CD4-positive, alpha-beta T cell (primary cell): ENCODE results near the gene GABARAP. TPM values are rescaled to one million over a fixed set of nuclear protein-coding genes. Genes with fewer than 3 reads are reported as not detected.
"Not testable (repeated sequence)": the region's sequence is repeated elsewhere in the genome, so short reads cannot be mapped to it uniquely, and the experiment has no call there.

Source experiments
- ATAC-seq: fragments of 200-7000 bp; cut with Tn5 transposase; one replicate; pipeline ENCODE4 v1.10.0; 2022; ENCODE audit warnings: mild to moderate bottlenecking; ENCODE audit not compliant: poor library complexity
- CTCF ChIA-PET: fragments of 350-600 bp; sonication (Branson Sonifier 250); formaldehyde crosslinking; loops from one replicate; lab custom pipeline; 2021; ENCODE audit warnings: antibody characterized with exemption, inconsistent platforms; lab: Charles Lee
- POLR2A ChIA-PET: fragments of 350-600 bp; sonication (Branson Sonifier 250); formaldehyde crosslinking; loops from one replicate; lab custom pipeline; 2021; ENCODE audit warnings: antibody characterized with exemption, inconsistent platforms; lab: Charles Lee
- DNase-seq, 14 experiments: peaks; one replicate each; pipeline ENCODE4 v3.0.0-alpha.2; 2013 to 2020; ENCODE audit warnings: mixed read lengths in 2 of 14
- H3K27ac ChIP-seq, 2 donors: one replicate each; pipeline versions ENCODE4 v1.5.1 to v1.7.0; 2013; ENCODE audit warnings: low read length in 2 of 2, low read depth in 1 of 2, mild to moderate bottlenecking in 1 of 2
- H3K27me3 ChIP-seq, 2 experiments: 1 replicate in 1 of 2; 2 replicates in 1 of 2; pipeline versions ENCODE4 v1.6.1 to v1.7.0; 2013; ENCODE audit warnings: low read length in 2 of 2, control low read depth in 1 of 2, mild to moderate bottlenecking in 1 of 2, moderate library complexity in 1 of 2; ENCODE audit not compliant: insufficient read depth in 2 of 2, control insufficient read depth in 1 of 2
- H3K36me3 ChIP-seq: one replicate; pipeline ENCODE4 v1.6.1; 2013; ENCODE audit warnings: low read length, control low read depth; ENCODE audit not compliant: insufficient read depth
- H3K4me1 ChIP-seq: one replicate; pipeline ENCODE4 v1.6.1; 2013; ENCODE audit warnings: low read length, control low read depth; ENCODE audit not compliant: insufficient read depth
- H3K4me3 ChIP-seq: one replicate; pipeline ENCODE4 v1.5.1; 2013; ENCODE audit warnings: mild to moderate bottlenecking, low read length, moderate library complexity
- H3K9me3 ChIP-seq, 2 experiments: 1 replicate in 1 of 2; 2 replicates in 1 of 2; pipeline versions ENCODE4 v1.6.1 to v1.7.0; 2013; ENCODE audit warnings: low read length in 2 of 2, mild to moderate bottlenecking in 2 of 2, control low read depth in 1 of 2, moderate library complexity in 1 of 2; ENCODE audit not compliant: control insufficient read depth in 1 of 2, insufficient read depth in 1 of 2
- H3K27ac Mint-ChIP-seq: one replicate; pipeline ENCODE4 v1.8.0; 2020; ENCODE audit warnings: mixed read lengths
- H3K27me3 Mint-ChIP-seq: one replicate; pipeline ENCODE4 v1.8.0; 2021; ENCODE audit warnings: mixed read lengths
- H3K36me3 Mint-ChIP-seq: one replicate; pipeline ENCODE4 v1.8.0; 2021; ENCODE audit warnings: low read depth, mixed read lengths
- H3K4me1 Mint-ChIP-seq: one replicate; pipeline ENCODE4 v1.8.0; 2021; ENCODE audit warnings: low read depth, mixed read lengths
- H3K4me3 Mint-ChIP-seq: one replicate; pipeline ENCODE4 v1.8.0; 2020; ENCODE audit warnings: mild to moderate bottlenecking, mixed read lengths
- H3K9me3 Mint-ChIP-seq: one replicate; pipeline ENCODE4 v1.8.0; 2020; ENCODE audit warnings: mixed read lengths
- CTCF ChIP-seq: fragments of 200-600 bp; IDR thresholded peaks from one replicate; pipeline ENCODE4 v1.8.0; 2022; ENCODE audit warnings: antibody characterized with exemption, mild to moderate bottlenecking
- intact Hi-C, 2 experiments: fragments of 100-400 bp; cut with DNase I in 1 of 2; cut with micrococcal nuclease in 1 of 2; formaldehyde crosslinking; loops; one replicate each; pipeline versions ENCODE4 v1.15.1 to v1.9.0; 2023 to 2025; cut with DNase I, micrococcal nuclease
- total RNA-seq, 174 experiments: library from RNA in 2 of 174; stranded (reverse) in 2 of 174; gene quantifications; one replicate each; pipeline ENCODE4 v1.2.3 and lab custom pipeline; 2021 to 2026

Gene GABARAP
- total RNA-seq, 2 experiments from 2014 or later = 182 to 195 TPM

- intact Hi-C loops = no loop called here
- DNase-seq = peak in 1 of 14 experiments; percentile 11
Observed at GRCh38 chr17:7248796-7249195, 6.5 kb upstream of the GABARAP start.

GRCh38 chr17:7246779-7247178 lies 4.5 kb upstream of the GABARAP start:
- Mint-ChIP-seq H3K36me3 (peaks cover 41% of the 10 kb centered on the region), H3K9me3 (no peaks in the 10 kb centered on the region), H3K4me1 (peaks cover 42% of the 10 kb centered on the region), H3K27me3 (peaks cover 4% of the 10 kb centered on the region), H3K27ac (peak overlapping the region; percentile 54), H3K4me3 (peak overlapping the region; percentile 36)
- POLR2A ChIA-PET = no interaction called here
- CTCF ChIA-PET = no interaction called here
- intact Hi-C loops = no loop called here
- DNase-seq (no peak), ATAC-seq (no peak)
- H3K27ac ChIP-seq = no peak overlapping the region
- H3K27me3 ChIP-seq = no peaks in the 10 kb centered on the region
- TF ChIP-seq CTCF = no peak
- peaks cover 34% of the 10 kb centered on the region for H3K4me1 ChIP-seq
- H3K36me3 ChIP-seq = peaks cover 32% of the 10 kb centered on the region
- no peaks in the 10 kb centered on the region for H3K9me3 ChIP-seq
- H3K4me3 ChIP-seq = no peak overlapping the region

More at GRCh38 chr17:7248796-7249195, 6.5 kb upstream of the GABARAP start:
- Mint-ChIP-seq H3K4me3 (peak overlapping the region; percentile 94), H3K27me3 (no peaks in the 10 kb centered on the region), H3K36me3 (peaks cover 45% of the 10 kb centered on the region), H3K4me1 (peaks cover 45% of the 10 kb centered on the region), H3K27ac (peak overlapping the region; percentile 100), H3K9me3 (no peaks in the 10 kb centered on the region)
- Histone ChIP-seq H3K4me3 (no peak overlapping the region), H3K27ac (no peak overlapping the region), H3K4me1 (peaks cover 36% of the 10 kb centered on the region), H3K36me3 (peaks cover 31% of the 10 kb centered on the region), H3K9me3 (no peaks in the 10 kb centered on the region), H3K27me3 (no peaks in the 10 kb centered on the region)
- CTCF ChIA-PET = interaction anchor here (0.7 to 1.6 kb wide), 3 partner anchors 21 to 47 kb away, joined by 3 to 4 read pairs (median 4); no protein-coding TSS in a partner anchor
- TF ChIP-seq CTCF = no peak
- ATAC-seq = no peak
- POLR2A ChIA-PET = interaction anchor here (0.5 to 3.4 kb wide), 3 partner anchors 8 to 379 kb away, joined by 3 to 54 read pairs (median 4); partner anchors contain the start of genes GABARAP, PHF23 and SAT2

- H3K27ac ChIP-seq = peak overlapping the region in 1 of 2 donors; percentile 85
- CTCF ChIA-PET = interaction anchor here (3.8 kb wide), 1 partner anchor 24 kb away, joined by 20 read pairs; the partner anchor contains the start of genes ACADVL and DLG4
- H3K9me3 Mint-ChIP-seq, H3K9me3 ChIP-seq, intact Hi-C loops, H3K27me3 Mint-ChIP-seq, H3K4me3 ChIP-seq, H3K27me3 ChIP-seq, ATAC-seq: not testable (repeated sequence)
- POLR2A ChIA-PET = interaction anchor here (1.9 to 17.0 kb wide), 4 partner anchors 7 to 443 kb away, joined by 14 to 234 read pairs (median 37); partner anchors contain the start of genes ACADVL, CTDNEP1, DLG4 and DVL2
- peak overlapping the region; percentile 93 for H3K27ac Mint-ChIP-seq
- peak in 1 of 14 experiments; percentile 34 for DNase-seq
- peaks cover 43% of the 10 kb centered on the region for H3K36me3 ChIP-seq
- peak overlapping the region; percentile 35 for H3K4me3 Mint-ChIP-seq
- H3K4me1 ChIP-seq = peaks cover 34% of the 10 kb centered on the region
- peaks cover 68% of the 10 kb centered on the region for H3K36me3 Mint-ChIP-seq
- H3K4me1 Mint-ChIP-seq = peaks cover 45% of the 10 kb centered on the region
Observed at GRCh38 chr17:7243838-7244237, 1.6 kb upstream of the GABARAP start.
